OCI-LY7 (cell line): ENCODE data around the gene RAC2.

Experiments used
- CTCF ChIP-seq: fragments of 200-600 bp; sonication (generic); conservative IDR thresholded peaks from 2 replicates; pipeline ENCODE4 v1.5.1; 2014; ENCODE audit warnings: mild to moderate bottlenecking, antibody characterized with exemption, low read length, moderate library complexity, mixed read lengths
- EZH2phosphoT487 ChIP-seq: fragments of 200-600 bp; sonication (generic); IDR thresholded peaks from 2 replicates; pipeline ENCODE4 v1.6.1; 2018; ENCODE audit warnings: low read depth, borderline replicate concordance, mild to moderate bottlenecking, mixed run types, antibody characterized with exemption, low read length, moderate library complexity, mixed read lengths

DNA sequence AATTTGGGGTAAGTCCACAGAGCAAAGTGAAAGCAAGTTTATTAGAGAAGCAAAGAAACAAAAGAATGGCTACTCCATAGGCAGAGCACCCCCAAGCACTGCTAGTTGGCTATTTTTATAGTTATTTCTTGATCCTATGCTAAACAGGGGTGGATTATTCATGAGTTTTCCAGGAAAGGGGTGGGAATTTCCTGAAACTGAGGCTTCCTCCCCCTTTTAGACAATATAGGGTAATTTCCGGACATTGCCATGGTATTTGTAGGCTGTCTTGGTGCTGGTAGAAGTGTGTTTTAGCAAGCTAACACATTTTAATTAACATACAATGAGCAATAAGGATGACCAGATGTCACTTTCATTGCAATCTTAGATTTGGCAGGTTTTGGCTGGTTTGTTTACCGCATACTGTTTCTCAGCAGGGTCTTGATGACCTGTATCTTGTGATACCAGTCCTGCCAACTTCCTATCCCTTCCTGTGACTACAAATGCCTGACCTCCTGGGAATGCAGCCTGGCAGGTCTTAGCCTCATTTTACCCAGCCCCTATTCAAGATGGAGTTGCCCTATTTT, 55.1 kb downstream of the RAC2 start:
- TF ChIP-seq CTCF = no peak
- TF ChIP-seq EZH2phosphoT487 = no peak
